GM19025 (cell line): ENCODE data around the gene CCDC180.
"Not testable (repeated sequence)": the region's sequence is repeated elsewhere in the genome, so short reads cannot be mapped to it uniquely, and the experiment has no call there.

Experiments
- ATAC-seq: cut with Tn5 transposase; IDR thresholded peaks from one replicate; pipeline ENCODE4 v1.9.1; 2021; ENCODE audit warnings: mild to moderate bottlenecking, low read depth, moderate library complexity; ENCODE audit not compliant: unreplicated experiment

CCDC180 gene

GRCh38 chr9:97307500-97308163 lies at the start of gene CCDC180:
Gene CCDC180, plus strand, starts transcription at chr9:97307659. Its CDS starts 405 bp downstream, at chr9:97308064.
- no peak for ATAC-seq

DNA sequence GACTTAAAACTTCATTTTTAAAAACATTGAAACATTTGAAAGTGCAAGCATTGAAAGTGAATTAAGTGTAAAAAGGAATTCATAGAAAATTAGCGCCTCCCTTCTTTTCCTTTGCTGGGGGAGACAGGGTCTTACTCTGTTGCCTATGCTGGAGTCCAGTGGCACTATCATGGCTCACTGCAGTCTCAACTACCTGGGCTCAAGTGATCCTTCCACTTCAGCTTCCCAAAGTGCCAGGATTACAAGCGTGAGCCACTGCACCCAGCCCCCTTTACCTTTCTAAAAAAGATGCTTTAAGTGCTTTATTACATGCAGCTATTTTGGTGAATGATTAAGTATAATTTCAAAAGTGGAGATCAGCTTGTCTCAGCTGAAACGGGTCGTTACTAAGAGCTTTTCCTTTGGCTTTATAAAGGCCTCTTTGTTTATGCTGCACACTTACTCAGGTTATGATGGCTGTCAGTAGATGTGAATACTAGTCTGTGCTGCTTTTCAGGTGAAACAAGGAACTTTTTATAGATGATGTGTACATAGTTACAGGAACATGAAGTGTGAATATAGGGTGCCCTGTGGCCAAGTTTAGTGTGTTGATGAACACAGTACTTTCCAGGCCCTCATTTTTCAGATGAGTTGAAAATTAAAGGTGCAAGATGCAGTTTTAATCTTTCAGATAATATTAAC lies 47.5 kb upstream of the CCDC180 start:
- not testable (repeated sequence) for ATAC-seq

GRCh38 chr9:97271292-97271691 lies 36.2 kb upstream of the CCDC180 start:
- ATAC-seq, result no peak

- no peak for ATAC-seq
Observed at GRCh38 chr9:97272072-97272471, 35.4 kb upstream of the CCDC180 start.

DNA sequence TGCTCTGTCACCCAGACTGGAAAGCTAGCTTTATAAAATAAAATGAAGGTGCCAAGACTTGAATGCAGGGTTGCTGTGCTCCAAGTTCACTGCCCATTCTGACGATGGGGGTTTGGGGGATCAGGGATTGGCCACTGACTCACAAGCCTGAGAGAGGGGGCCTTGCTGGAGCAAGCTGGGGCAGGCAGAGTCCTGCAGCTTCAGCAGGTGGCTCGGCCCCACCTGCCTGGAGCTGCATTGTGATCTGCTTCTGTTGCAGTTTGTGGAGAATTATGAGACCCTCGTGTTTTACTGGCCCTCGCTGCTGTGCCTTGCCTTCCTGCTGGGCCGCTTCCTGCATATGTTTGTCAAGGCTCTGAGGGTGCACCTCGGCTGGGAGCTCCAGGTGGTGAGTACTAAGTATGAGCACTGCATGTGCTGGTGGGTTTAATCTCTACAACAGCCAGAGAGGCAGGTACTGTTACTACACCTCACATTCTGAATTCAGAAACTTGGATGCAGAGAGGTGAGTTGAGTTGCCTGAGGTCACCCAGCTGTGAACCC lies 31.1 kb upstream of the CCDC180 start:
- no peak for ATAC-seq

DNA sequence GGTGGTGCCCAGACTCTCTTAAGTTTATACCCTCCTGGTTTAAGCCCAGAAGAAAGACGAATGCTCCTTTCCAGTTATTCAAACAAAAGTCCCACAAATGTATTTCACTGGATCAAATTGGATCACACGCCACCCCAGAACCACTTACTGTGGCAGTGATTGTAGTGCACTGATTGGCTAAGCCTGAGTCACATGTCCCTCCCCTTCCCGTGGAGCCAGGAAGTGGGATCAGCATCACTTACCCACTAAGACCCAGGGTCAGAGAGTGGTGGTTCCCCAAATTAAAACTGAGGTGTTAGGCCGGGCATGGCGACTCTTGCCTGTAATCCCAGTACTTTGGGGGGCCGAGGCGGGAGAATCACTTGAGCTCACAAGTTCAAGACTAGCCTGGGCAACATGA lies 29.5 kb upstream of the CCDC180 start:
- ATAC-seq, result no peak

DNA sequence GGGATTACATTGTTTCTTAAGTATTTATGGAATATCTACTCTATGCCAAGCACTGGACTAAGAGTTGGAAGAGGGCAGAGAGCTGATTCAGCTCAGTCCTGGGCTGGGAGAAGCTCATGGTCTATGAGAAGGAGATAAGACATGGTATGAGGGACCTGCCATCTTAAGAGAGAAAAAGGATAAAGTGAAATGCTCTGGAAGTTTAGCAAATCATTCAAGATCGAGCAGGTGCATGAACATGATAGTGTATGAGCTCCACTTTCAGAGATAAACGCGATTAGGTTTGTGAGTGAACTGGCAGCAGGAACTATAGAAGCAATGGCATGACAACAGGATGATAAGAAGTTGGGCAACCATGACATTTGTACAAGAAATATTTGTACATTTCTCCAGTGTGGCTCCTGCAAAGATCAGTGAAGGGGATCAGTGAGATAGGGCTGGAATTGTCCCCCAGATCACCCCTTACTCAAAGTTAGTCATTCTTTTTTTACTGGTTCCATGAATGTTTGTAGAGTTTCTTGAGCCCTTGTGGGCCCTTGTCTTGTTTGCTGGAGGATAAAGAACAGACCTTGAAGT lies 26.6 kb upstream of the CCDC180 start:
- ATAC-seq, result no peak

DNA sequence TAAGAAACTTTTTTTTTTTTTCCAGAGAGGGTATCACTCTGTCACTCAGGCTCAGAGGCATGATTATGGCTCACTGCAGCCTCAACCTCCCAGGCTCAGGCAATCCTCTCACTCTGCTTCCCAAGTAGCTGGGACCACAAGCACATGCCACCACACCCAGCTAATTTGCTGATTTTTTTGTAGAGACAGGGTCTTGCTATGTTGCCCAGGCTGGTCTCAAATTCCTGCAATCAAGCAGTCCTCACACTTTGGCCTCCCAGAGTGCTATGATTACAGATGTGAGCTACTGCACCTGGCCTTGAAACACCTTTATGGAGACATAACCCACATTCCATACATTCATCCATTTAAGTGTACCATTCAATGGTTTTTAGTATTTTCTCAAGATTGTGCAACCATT lies 23.7 kb upstream of the CCDC180 start:
- ATAC-seq, result no peak

DNA sequence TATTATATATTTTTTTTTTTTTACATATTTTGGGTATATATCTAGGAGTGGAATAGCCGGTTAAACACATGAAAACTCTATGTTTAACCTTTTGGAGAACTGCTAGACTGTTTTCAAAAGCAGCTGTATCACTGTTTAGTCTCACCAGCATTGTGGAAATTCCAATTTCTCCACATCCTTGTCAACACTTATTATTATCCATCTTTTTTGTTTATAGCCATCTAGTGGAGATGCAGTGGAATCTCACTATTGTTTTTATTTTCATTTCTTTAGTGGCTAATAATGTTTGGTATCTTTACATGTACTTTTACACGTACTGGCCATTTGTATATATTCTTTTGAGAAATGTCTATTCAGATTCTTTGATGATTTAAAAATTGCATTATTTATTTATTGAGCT lies 22.7 kb upstream of the CCDC180 start:
- ATAC-seq, result no peak

GRCh38 chr9:97292200-97292599 lies 15.3 kb upstream of the CCDC180 start:
- no peak for ATAC-seq

- no peak for ATAC-seq
Observed at GRCh38 chr9:97293207-97293721, 14.2 kb upstream of the CCDC180 start.

DNA sequence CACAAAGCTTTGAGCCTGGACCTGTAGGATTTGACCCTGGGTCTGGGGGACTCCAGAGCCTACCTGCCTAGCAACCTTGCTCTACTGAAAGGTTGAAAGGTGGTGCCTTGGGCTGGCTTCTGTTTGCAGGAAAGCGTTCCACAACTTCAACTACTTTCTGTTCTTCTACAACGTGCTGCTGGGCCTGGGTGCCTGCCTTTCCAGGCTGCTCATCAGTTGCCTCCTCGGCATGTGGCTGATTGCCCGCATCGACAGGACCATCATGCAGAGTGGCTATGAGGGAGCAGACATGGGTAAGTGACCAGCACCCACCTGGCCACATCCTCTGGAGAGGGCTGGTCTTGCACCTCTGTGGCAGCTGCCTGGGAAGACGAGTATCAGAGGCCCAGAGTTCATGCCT lies 13.6 kb upstream of the CCDC180 start:
- no peak for ATAC-seq

DNA sequence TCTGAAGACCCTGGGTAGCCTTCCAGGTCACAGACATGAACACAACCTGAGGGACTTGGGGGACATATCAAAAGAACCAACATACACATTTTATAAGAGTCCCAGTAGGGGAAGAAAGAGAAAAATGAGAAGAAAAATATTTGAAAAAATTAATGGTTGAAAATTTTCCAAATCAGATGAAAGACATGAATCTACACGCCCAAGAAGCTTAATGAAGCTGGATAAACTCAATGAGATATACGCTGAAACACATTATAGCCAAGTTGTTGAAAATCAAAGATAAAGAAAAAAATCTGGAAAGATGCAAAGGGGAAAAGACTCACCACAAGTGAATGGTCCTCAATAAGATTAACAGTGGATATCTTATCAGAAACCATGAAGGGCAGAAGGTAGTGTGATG lies 9.6 kb upstream of the CCDC180 start:
- ATAC-seq, result no peak

DNA sequence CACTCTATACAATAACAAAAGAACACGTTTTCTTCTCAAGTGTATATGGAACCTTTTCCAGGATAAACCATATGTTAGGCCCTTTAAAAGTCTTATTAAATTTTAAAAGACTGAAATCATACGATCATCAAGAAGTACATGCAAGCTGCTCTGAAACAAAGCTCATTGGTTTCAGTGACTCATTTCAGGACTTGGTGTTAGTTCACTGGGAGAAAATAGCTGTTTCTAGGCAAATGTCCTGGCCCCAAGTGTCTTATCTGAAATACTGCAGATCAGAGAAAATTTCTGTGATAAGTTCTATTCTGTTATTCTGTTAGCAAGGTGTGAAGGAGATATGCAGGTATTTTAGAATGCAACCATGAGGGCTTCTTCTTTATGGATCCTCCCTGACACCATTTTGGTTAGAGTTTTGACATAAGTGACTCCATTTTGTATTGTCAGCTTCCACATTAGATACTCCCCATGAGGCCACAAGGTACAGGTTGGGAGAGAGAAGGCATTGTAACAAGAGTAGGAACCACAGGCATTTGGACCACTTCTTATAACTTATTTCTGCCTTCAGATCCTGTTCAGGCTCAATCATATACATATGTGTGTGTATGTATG lies 7.5 kb upstream of the CCDC180 start:
- ATAC-seq, result no peak

DNA sequence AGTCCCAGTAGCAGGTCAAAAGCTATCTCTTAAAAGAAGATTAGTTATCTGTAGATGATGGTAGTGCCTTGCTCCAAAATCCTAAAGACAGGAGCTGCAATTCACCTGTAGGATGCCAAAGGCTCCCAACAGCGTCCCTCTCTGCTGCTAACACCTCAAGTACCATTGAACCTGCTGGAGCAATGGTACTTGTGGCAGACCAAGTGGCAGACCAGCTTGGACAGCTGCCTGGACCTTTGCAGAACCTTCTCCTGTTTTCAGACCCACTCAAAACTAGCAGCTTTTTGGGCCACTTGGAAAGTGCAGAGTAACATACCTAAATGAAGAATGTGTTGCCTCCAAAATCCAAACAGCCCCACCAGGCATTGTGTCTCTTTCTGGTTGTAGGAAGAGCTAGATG lies 6.9 kb upstream of the CCDC180 start:
- no peak for ATAC-seq

DNA sequence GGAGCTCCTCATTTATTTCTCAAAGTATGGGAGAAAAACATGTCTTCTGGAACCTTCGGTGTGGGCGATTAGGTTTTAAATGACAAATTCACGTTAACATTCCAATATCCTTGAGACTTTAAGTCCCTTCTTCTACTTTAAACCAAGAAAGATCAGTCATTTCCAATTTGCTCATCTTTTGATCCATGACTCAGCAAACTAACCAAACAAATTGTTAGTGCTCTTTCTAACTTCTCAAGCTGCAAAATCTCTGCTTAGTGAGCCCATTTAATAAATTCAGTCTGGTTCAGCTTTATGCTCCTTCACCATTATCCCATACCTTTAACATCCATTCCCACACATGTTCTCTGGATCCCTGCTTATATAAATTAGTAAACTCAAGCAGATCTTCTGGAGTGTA lies 5.5 kb upstream of the CCDC180 start:
- ATAC-seq, result no peak

DNA sequence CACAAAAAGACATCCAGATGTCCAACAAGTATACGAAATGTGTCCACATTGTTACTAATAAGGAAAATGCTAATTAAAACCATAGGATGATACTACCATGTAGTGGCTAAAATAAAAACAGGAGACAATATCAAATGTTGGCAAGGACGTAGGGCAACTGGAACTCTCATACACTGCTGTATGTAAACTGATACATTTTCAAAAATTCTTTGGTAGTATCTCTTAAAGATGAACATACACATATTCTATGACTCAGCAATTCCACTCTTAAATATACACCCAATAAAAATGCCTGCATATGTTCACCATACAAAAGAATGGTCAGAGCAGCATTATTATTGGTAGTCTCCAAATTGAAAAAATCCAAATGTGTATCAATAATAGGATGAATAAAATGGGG lies 2.9 kb upstream of the CCDC180 start:
- no peak for ATAC-seq

- ATAC-seq, result no peak
Observed at GRCh38 chr9:97305501-97306298, 1.8 kb upstream of the CCDC180 start.

- no peak for ATAC-seq
Observed at GRCh38 chr9:97307091-97307490, 368 bp upstream of the CCDC180 start.

- ATAC-seq, result no peak
Observed at GRCh38 chr9:97309260-97309659, 1.8 kb downstream of the CCDC180 start.
